Mesothelial cell of epicardium (in vitro differentiated cells): ENCODE data around the gene SLC16A5. TPM values are rescaled to one million over a fixed set of nuclear protein-coding genes. Genes with fewer than 3 reads are reported as not detected.

Source experiments
- DNase-seq, 2 experiments: peaks; one replicate each; pipeline ENCODE4 v3.0.0; 2021; ENCODE audit warnings: low spot score in 2 of 2; ENCODE audit not compliant: unreplicated experiment in 2 of 2
- H3K27ac Mint-ChIP-seq: 2 replicates; pipeline ENCODE4 v1.8.0; 2021; ENCODE audit warnings: mixed read lengths
- H3K27me3 Mint-ChIP-seq: 2 replicates; pipeline ENCODE4 v1.8.0; 2021; ENCODE audit warnings: low read depth, mixed read lengths
- H3K36me3 Mint-ChIP-seq: 2 replicates; pipeline ENCODE4 v1.8.0; 2021; ENCODE audit warnings: mixed read lengths
- H3K4me1 Mint-ChIP-seq: 2 replicates; pipeline ENCODE4 v1.8.0; 2021; ENCODE audit warnings: mixed read lengths
- H3K4me3 Mint-ChIP-seq: 2 replicates; pipeline ENCODE4 v1.8.0; 2021; ENCODE audit warnings: mild to moderate bottlenecking, moderate library complexity, mixed read lengths
- H3K9me3 Mint-ChIP-seq: 2 replicates; pipeline ENCODE4 v1.8.0; 2021; ENCODE audit warnings: mixed read lengths
- total RNA-seq: library from RNA; stranded (reverse); gene quantifications from 3 replicates; pipeline ENCODE4 v1.2.1, GENCODE V29; 2021
- TF ChIP-seq, protein P1 (sequence below): fragments of 200-600 bp; sonication (generic); IDR thresholded peaks from one replicate; pipeline ENCODE4 v1.5.0; 2021; ENCODE audit warnings: antibody characterized with exemption; ENCODE audit not compliant: unreplicated experiment

Gene SLC16A5
- total RNA-seq, 1 donor from 2014 or later: 46.4 TPM

GRCh38 chr17:75051941-75052340 lies 35.8 kb upstream of the SLC16A5 start:
- no peak overlapping the region for H3K4me3 Mint-ChIP-seq
- no peak overlapping the region for H3K27ac Mint-ChIP-seq
- H3K9me3 Mint-ChIP-seq: no peaks in the 10 kb centered on the region
- TF ChIP-seq, protein P1, sequence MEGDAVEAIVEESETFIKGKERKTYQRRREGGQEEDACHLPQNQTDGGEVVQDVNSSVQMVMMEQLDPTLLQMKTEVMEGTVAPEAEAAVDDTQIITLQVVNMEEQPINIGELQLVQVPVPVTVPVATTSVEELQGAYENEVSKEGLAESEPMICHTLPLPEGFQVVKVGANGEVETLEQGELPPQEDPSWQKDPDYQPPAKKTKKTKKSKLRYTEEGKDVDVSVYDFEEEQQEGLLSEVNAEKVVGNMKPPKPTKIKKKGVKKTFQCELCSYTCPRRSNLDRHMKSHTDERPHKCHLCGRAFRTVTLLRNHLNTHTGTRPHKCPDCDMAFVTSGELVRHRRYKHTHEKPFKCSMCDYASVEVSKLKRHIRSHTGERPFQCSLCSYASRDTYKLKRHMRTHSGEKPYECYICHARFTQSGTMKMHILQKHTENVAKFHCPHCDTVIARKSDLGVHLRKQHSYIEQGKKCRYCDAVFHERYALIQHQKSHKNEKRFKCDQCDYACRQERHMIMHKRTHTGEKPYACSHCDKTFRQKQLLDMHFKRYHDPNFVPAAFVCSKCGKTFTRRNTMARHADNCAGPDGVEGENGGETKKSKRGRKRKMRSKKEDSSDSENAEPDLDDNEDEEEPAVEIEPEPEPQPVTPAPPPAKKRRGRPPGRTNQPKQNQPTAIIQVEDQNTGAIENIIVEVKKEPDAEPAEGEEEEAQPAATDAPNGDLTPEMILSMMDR: no peak
- H3K27me3 Mint-ChIP-seq: no peaks in the 10 kb centered on the region
- peaks cover 27% of the 10 kb centered on the region for H3K36me3 Mint-ChIP-seq
- DNase-seq: no peak
- peaks cover 27% of the 10 kb centered on the region for H3K4me1 Mint-ChIP-seq

GRCh38 chr17:75059369-75060345 lies 28.1 kb upstream of the SLC16A5 start:
- no peaks in the 10 kb centered on the region for H3K27me3 Mint-ChIP-seq
- DNase-seq: no peak
- no peaks in the 10 kb centered on the region for H3K9me3 Mint-ChIP-seq
- no peak overlapping the region for H3K4me3 Mint-ChIP-seq
- no peak overlapping the region for H3K27ac Mint-ChIP-seq
- peaks cover 29% of the 10 kb centered on the region for H3K36me3 Mint-ChIP-seq
- H3K4me1 Mint-ChIP-seq: peaks cover 10% of the 10 kb centered on the region
- TF ChIP-seq, protein P1: no peak

DNA sequence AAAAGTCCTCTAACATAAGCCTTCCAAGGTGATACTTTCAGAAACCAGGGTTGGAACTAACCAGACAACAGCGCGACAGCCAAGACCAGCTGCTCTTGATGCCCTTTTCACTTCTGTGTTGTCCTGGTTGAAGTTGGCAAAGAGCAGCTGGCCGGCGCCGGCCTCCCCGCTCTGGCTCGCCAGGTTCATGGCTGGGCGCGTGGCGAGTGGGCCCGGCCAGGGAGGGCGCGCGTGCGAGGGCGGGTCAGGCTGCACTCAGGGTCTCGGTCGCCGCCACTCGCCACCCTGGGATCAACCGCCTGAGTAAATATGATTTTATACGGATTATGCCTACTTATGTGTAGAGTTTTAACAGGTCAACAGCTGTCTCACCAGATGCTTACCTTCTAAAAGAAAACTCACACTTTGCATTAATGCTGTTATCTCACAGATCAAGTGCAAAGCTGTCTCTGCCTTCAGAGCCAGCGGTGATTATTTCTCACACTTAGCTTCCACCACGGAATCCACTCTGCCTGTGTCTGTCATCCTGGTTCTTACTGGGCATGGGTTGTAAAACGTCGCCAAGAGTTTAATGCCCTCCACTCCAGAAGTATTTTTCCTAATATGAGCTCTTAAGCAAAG lies 27.2 kb upstream of the SLC16A5 start:
- Mint-ChIP-seq H3K27ac (no peak overlapping the region), H3K4me1 (peaks cover 10% of the 10 kb centered on the region), H3K27me3 (no peaks in the 10 kb centered on the region), H3K4me3 (no peak overlapping the region), H3K9me3 (no peaks in the 10 kb centered on the region), H3K36me3 (peaks cover 27% of the 10 kb centered on the region)
- no peak for DNase-seq
- TF ChIP-seq, protein P1: no peak

DNA sequence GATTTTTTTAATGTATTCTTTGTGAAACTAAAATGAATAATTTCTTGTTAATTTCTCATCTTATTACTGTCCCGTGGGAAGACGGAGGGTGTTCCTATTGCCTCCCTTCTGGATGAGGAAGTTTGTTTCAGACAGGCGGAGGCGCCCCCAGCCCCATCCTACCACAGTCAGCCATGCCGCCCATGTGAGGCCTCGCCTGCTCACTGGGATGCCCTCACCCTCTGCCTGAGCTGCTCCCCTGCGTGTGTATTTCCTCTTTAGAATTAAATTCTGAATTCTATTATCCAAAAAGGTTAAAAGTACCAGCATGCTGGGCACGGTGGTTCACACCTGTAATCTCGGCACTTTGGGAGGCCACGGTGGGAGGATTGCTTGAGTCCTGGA lies 26.7 kb upstream of the SLC16A5 start:
- Mint-ChIP-seq H3K4me1 (peaks cover 7% of the 10 kb centered on the region), H3K4me3 (no peak overlapping the region), H3K27ac (no peak overlapping the region), H3K9me3 (no peaks in the 10 kb centered on the region), H3K27me3 (no peaks in the 10 kb centered on the region), H3K36me3 (peaks cover 25% of the 10 kb centered on the region)
- no peak for DNase-seq
- TF ChIP-seq, protein P1: no peak

DNA sequence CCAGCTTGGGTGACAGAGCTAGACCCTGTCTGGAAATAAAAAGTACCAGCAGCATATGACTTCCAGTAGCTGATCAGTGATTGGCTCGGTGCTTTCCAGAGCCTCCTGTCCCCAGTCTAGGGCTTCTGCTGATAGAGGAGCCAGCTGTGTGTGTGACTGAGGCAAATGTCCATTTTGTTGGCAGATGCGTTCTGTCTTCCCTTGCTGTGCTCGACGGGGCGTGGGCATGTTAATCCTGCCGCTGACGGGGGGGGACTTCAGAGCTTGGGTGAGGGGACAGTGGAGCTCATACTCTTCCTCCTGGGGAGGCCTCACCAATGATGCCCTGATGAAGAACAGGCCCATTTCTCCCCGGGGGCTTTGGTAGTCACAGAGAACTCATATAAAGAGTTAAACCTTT lies 26.1 kb upstream of the SLC16A5 start:
- Mint-ChIP-seq H3K36me3 (peaks cover 25% of the 10 kb centered on the region), H3K4me3 (no peak overlapping the region), H3K4me1 (peaks cover under 1% of the 10 kb centered on the region), H3K9me3 (no peaks in the 10 kb centered on the region), H3K27ac (no peak overlapping the region), H3K27me3 (no peaks in the 10 kb centered on the region)
- TF ChIP-seq, protein P1: no peak
- no peak for DNase-seq
